HepG2 (cell line): ENCODE data around the gene PSD4. TPM values are rescaled to one million over a fixed set of nuclear protein-coding genes. Genes with fewer than 3 reads are reported as not detected.

Experiments
- ATAC-seq: fragments of 200-7000 bp; cut with Tn5 transposase; 3 replicates; pipeline ENCODE4 v1.9.1; 2020; ENCODE audit warnings: mild to moderate bottlenecking, moderate library complexity
- BruUV-seq: library from RNA; stranded (reverse); fragments of 400-500 nt; replicated peaks from 2 replicates; lab custom pipeline; 2021; lab: Mats Ljungman, UMichigan
- CTCF ChIA-PET: fragments of 300-600 bp; formaldehyde crosslinking; extraction: SDS; loops from one replicate; lab custom pipeline; 2021; ENCODE audit warnings: low total read pairs, inconsistent platforms, low intra/inter-chr PET ratio; lab: Yijun Ruan, JAX
- POLR2A ChIA-PET: fragments of 350-600 bp; sonication (Branson Sonifier 250); formaldehyde crosslinking; loops from one replicate; lab custom pipeline; 2020; ENCODE audit warnings: antibody characterized with exemption, inconsistent platforms; lab: Yijun Ruan, JAX
- DNase-seq: peaks from one replicate; pipeline ENCODE4 v3.0.0-alpha.2; 2015; ENCODE audit warnings: low spot score
- FAIRE-seq: peaks from 3 replicates; lab custom pipeline; 2011; peaks lifted over from hg19 to GRCh38; lab: Jason Lieb, UNC
- H2AFZ ChIP-seq: one replicate; pipeline ENCODE4 v1.6.1; 2011; ENCODE audit warnings: low read length, inconsistent platforms
- H3K27ac ChIP-seq: fragments of 300-600 bp; 3 replicates; pipeline ENCODE4 v1.8.0; 2011; ENCODE audit warnings: mixed run types, mild to moderate bottlenecking, mixed read lengths, low read length, inconsistent platforms; ENCODE audit not compliant: insufficient read depth; ENCODE audit errors: extremely low read length
- H3K27me3 ChIP-seq, 2 experiments: fragments of 200-600 bp in 1 of 2; 2 replicates in 1 of 2; 3 replicates in 1 of 2; pipeline versions ENCODE4 v1.6.0 to v1.8.0; 2011; ENCODE audit warnings: low read length in 2 of 2, mild to moderate bottlenecking in 2 of 2, moderate library complexity in 2 of 2, inconsistent platforms in 1 of 2; ENCODE audit not compliant: insufficient read depth in 2 of 2, control insufficient read depth in 1 of 2
- H3K36me3 ChIP-seq, 2 experiments: fragments of 200-600 bp in 1 of 2; replicated peaks in 1 of 2; 2 replicates in 1 of 2; 3 replicates in 1 of 2; pipeline versions ENCODE4 v1.5.1 to v1.8.0; 2011; ENCODE audit warnings: low read length in 2 of 2, inconsistent platforms in 1 of 2; ENCODE audit not compliant: insufficient read depth in 2 of 2, control insufficient read depth in 1 of 2
- H3K4me1 ChIP-seq: 2 replicates; pipeline ENCODE4 v1.5.1; 2012; ENCODE audit warnings: low read length, inconsistent platforms; ENCODE audit not compliant: insufficient read depth
- H3K4me2 ChIP-seq: 2 replicates; pipeline ENCODE4 v1.6.0; 2011; ENCODE audit warnings: low read depth, low read length, inconsistent platforms
- H3K4me3 ChIP-seq, 3 experiments: fragments of 200-600 bp in 1 of 3; sonication (generic), shearing (Covaris generic) in 1 of 3; replicated peaks in 1 of 3; 2 replicates each; pipeline ENCODE4 v1.5.1; 2011 to 2016; ENCODE audit warnings: low read length in 3 of 3, inconsistent platforms in 2 of 3, low read depth in 2 of 3, mild to moderate bottlenecking in 2 of 3, control low read depth in 1 of 3, mixed read lengths in 1 of 3; ENCODE audit not compliant: insufficient read depth in 1 of 3
- H3K79me2 ChIP-seq: one replicate; pipeline ENCODE4 v1.6.1; 2011; ENCODE audit warnings: low read length, inconsistent platforms; ENCODE audit not compliant: insufficient read depth
- H3K9ac ChIP-seq: 2 replicates; pipeline ENCODE4 v1.6.0; 2011; ENCODE audit warnings: mild to moderate bottlenecking, low read depth, low read length, inconsistent platforms; ENCODE audit not compliant: insufficient read depth
- H3K9me3 ChIP-seq: 2 replicates; pipeline ENCODE4 v1.5.1; 2012; ENCODE audit warnings: mild to moderate bottlenecking, low read length
- H4K20me1 ChIP-seq: 2 replicates; pipeline ENCODE4 v1.6.0; 2011; ENCODE audit warnings: inconsistent platforms, mild to moderate bottlenecking, low read length, moderate library complexity; ENCODE audit not compliant: insufficient read depth
- CAMTA2 ChIP-seq: sonication (generic); formaldehyde crosslinking; IDR thresholded peaks from 2 replicates; pipeline ENCODE4 v1.4.0; 2020; ENCODE audit warnings: mild to moderate bottlenecking, missing genetic modification reagents, borderline replicate concordance
- CSRNP1 ChIP-seq: sonication (generic); formaldehyde crosslinking; IDR thresholded peaks from 2 replicates; pipeline ENCODE4 v1.8.1; 2023; ENCODE audit warnings: mild to moderate bottlenecking, missing genetic modification reagents
- KMT2B ChIP-seq: IDR thresholded peaks from 2 replicates; pipeline ENCODE4 v1.6.1; 2016; ENCODE audit warnings: missing genetic modification reagents, missing compliant biosample characterization
- ZFX ChIP-seq: sonication (generic); formaldehyde crosslinking; IDR thresholded peaks from 2 replicates; pipeline ENCODE4 v1.4.0; 2020; ENCODE audit warnings: mild to moderate bottlenecking, low read depth, missing genetic modification reagents, moderate library complexity
- ZNF136 ChIP-seq: sonication (generic); formaldehyde crosslinking; IDR thresholded peaks from 2 replicates; pipeline ENCODE4 v1.8.1; 2022; ENCODE audit warnings: low read depth, mild to moderate bottlenecking, moderate library complexity, missing genetic modification reagents
- ZNF142 ChIP-seq: sonication (generic); formaldehyde crosslinking; IDR thresholded peaks from 2 replicates; pipeline ENCODE4 v1.4.0; 2020; ENCODE audit warnings: missing genetic modification reagents
- ZNF770 ChIP-seq: sonication (generic); formaldehyde crosslinking; IDR thresholded peaks from 2 replicates; pipeline ENCODE4 v1.5.0; 2020; ENCODE audit warnings: mild to moderate bottlenecking, missing genetic modification reagents
- ZSCAN21 ChIP-seq: sonication (generic); formaldehyde crosslinking; IDR thresholded peaks from 2 replicates; pipeline ENCODE4 v1.8.0; 2022; ENCODE audit warnings: mild to moderate bottlenecking, missing genetic modification reagents, moderate library complexity, borderline replicate concordance
- WGBS: methylation state at CpG from one replicate; pipeline ENCODE4 v1.1.6; 2017; ENCODE audit warnings: low lambda C conversion rate; 5-methylcytosine and 5-hydroxymethylcytosine counted together
- in situ Hi-C: cut with HindIII; loops from 2 replicates; pipeline ENCODE4 v1.10.0; 2017; ENCODE audit warnings: low pct_unique_long_range_greater_than_20kb; ENCODE audit not compliant: extremely low pct_ligation_motif_present
- intact Hi-C: fragments of 100-400 bp; cut with micrococcal nuclease; formaldehyde crosslinking; loops from one replicate; pipeline ENCODE4 v1.10.0; 2022; ENCODE audit not compliant: unreplicated experiment
- polyA plus RNA-seq, 8 experiments: library from polyadenylated mRNA; depleted of rRNA in 3 of 8; stranded (reverse) in 7 of 8; unstranded in 1 of 8; fragments of >200 nt; fragmentation: Illumina TruSeq in 4 of 8; extraction: Trizol in 4 of 8; gene quantifications; 2 replicates each; pipeline versions ENCODE4 v1.2.1 to v1.2.3, GENCODE V29; 2011 to 2016; ENCODE audit warnings: low read depth in 4 of 8, missing spikeins in 1 of 8, mixed read lengths in 1 of 8; ENCODE audit not compliant: insufficient read depth in 1 of 8
- total RNA-seq, 5 experiments: library from RNA; depleted of rRNA; stranded (reverse); fragments of >200 nt; fragmentation: Illumina TruSeq; extraction: Trizol; gene quantifications; 2 replicates each; pipeline ENCODE4 v1.2.3, GENCODE V29; 2016; ENCODE audit warnings: low read depth in 1 of 5
- TF ChIP-seq, protein P1 (sequence below): IDR thresholded peaks from 2 replicates; pipeline ENCODE4 v1.6.1; 2012; ENCODE audit warnings: low read length, improper control_type of control experiment

Gene PSD4
- total and polyA plus RNA-seq, 2 of the 13 experiments (the other 11 are each of a cell fraction or from before 2014, with no cell fraction given): 5.8 to 9.4 TPM

DNA sequence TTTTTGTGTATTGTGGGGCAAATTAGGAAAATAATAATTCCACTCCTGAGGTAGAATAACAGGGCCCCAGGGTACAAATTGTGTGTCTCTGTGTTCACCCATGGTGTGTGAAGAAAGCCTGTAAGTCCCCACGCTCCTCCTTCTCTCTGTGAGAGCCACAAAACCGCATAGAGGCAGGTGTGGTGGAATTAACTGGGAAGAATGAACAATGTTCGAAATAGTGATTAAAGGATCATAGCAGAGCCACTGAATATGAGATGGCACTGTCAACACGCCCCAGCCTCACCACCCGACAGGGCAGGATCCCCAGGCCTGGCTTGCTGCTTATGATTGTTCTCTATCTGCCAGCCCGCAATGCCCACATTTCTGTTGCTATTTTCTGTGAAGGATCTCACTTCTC is 32.3 kb upstream of the PSD4 start (continued):
- no peak for TF ChIP-seq ZNF142 (CRISPR knock-in tag)
- no peak for TF ChIP-seq KMT2B (CRISPR knock-in tag)
- TF ChIP-seq CSRNP1 (CRISPR knock-in tag): no peak

GRCh38 chr2:113142290-113142689 is 31.5 kb upstream of the PSD4 start:
- intact Hi-C loops: no loop called here
- Histone ChIP-seq H3K36me3 (no peaks in the 10 kb centered on the region), H3K9me3 (no peaks in the 10 kb centered on the region), H3K9ac (no peak overlapping the region), H3K79me2 (no peaks in the 10 kb centered on the region), H4K20me1 (no peaks in the 10 kb centered on the region), H3K27me3 (peaks cover 0 to 11% of the 10 kb centered on the region in 2 experiments; a peak in 1 of 5 replicates), H3K27ac (no peak overlapping the region), H3K4me3 (no peak overlapping the region), H3K4me2 (no peak overlapping the region), H3K4me1 (peaks cover 30% of the 10 kb centered on the region), H2AFZ (no peak overlapping the region)
- ATAC-seq (no peak), DNase-seq (no peak), FAIRE-seq (no peak)
- ChIA-PET POLR2A (interaction anchor here (1.4 to 1.7 kb wide), 2 partner anchors 13 to 23 kb away, joined by 7 read pairs; no protein-coding TSS in a partner anchor), CTCF (no interaction called here)
- in situ Hi-C loops: no loop called here
- WGBS: 35% methylated on average over 2 of the region's 2 CpGs
- BruUV-seq: no TSS peak
- TF ChIP-seq, protein P1, sequence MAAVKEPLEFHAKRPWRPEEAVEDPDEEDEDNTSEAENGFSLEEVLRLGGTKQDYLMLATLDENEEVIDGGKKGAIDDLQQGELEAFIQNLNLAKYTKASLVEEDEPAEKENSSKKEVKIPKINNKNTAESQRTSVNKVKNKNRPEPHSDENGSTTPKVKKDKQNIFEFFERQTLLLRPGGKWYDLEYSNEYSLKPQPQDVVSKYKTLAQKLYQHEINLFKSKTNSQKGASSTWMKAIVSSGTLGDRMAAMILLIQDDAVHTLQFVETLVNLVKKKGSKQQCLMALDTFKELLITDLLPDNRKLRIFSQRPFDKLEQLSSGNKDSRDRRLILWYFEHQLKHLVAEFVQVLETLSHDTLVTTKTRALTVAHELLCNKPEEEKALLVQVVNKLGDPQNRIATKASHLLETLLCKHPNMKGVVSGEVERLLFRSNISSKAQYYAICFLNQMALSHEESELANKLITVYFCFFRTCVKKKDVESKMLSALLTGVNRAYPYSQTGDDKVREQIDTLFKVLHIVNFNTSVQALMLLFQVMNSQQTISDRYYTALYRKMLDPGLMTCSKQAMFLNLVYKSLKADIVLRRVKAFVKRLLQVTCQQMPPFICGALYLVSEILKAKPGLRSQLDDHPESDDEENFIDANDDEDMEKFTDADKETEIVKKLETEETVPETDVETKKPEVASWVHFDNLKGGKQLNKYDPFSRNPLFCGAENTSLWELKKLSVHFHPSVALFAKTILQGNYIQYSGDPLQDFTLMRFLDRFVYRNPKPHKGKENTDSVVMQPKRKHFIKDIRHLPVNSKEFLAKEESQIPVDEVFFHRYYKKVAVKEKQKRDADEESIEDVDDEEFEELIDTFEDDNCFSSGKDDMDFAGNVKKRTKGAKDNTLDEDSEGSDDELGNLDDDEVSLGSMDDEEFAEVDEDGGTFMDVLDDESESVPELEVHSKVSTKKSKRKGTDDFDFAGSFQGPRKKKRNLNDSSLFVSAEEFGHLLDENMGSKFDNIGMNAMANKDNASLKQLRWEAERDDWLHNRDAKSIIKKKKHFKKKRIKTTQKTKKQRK: no peak
- TF ChIP-seq ZNF770 (CRISPR knock-in tag): peak; percentile 91
- no peak for TF ChIP-seq CAMTA2 (CRISPR knock-in tag)
- no peak for TF ChIP-seq ZFX (CRISPR knock-in tag)
- no peak for TF ChIP-seq ZNF136 (CRISPR knock-in tag)
- no peak for TF ChIP-seq ZSCAN21 (CRISPR knock-in tag)
